GM19351 (cell line): ENCODE measurements around the gene CRISP3.
"Not testable (repeated sequence)": the region's sequence is repeated elsewhere in the genome, so short reads cannot be mapped to it uniquely, and the experiment has no call there.

Source experiments
- ATAC-seq: cut with Tn5 transposase; IDR thresholded peaks from one replicate; pipeline ENCODE4 v1.9.1; 2021; ENCODE audit warnings: mild to moderate bottlenecking, moderate library complexity; ENCODE audit not compliant: unreplicated experiment

Gene CRISP3, protein sequence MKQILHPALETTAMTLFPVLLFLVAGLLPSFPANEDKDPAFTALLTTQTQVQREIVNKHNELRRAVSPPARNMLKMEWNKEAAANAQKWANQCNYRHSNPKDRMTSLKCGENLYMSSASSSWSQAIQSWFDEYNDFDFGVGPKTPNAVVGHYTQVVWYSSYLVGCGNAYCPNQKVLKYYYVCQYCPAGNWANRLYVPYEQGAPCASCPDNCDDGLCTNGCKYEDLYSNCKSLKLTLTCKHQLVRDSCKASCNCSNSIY

DNA sequence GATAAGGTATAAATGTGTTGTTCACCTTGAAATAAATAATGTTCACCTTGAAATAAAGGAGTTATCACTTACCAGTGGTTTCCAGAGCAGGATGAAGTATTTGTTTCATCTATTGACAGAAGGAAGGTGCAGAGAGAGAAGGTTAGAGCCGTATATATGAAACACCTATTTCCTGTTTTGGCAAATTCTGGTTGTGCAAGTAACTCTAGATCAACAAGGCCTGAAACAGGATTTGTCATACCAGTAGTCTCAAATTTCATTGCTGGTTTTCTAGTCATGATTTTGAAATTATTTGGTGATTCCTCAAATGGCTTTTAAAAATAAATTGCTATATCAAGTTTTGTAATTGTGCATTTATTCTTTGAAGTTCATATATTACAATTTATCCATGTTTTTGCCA is at the start of gene CRISP3:
CRISP3 (minus strand) TSS at position 130 of the 400 bp plus-strand sequence; CDS start at position 109, 21 bp downstream.
- ATAC-seq, result no peak

DNA sequence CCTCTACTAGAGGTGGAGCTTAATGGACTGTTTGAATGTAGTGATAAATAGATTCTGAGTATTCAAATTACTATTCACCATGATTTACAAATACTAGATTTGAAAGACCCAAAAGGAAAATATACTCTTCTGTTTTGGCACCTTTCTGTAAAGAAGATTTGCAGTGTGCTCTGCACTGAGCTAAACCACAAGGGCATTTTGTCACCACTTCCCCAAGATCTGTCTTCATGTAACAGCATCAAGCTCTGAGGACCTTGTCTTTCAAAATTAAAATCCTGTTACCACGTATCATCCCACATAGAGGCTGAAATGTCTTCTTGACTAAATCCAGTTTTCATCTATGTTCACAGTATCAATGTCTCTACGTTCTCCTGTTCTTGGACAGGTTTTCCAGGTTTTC is 46.2 kb upstream of the CRISP3 start:
- ATAC-seq, result no peak

DNA sequence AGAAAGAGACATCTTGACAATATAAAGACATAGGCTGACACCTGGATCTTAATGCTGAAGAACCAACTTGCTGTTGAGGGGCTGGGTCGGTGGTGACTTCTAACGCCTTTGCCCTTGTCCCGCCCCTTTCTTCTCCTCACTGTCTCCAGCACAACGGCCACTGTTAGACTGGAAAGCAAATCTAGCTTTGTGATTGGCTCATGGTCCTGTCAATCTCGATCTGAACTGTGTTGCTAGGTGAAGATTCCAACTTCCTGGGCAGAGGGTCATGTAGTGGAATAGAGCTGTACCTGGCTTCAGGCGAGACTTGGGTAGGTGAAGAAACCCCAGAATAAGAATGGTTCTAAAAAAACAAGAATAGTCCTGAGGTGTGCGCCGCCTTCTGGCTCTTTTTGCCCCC is 43.0 kb upstream of the CRISP3 start, which contains the start of gene PGK2:
PGK2 (minus strand) TSS at position 110 of the 400 bp plus-strand sequence; CDS start at position 12, 98 bp downstream.
- ATAC-seq, result no peak

DNA sequence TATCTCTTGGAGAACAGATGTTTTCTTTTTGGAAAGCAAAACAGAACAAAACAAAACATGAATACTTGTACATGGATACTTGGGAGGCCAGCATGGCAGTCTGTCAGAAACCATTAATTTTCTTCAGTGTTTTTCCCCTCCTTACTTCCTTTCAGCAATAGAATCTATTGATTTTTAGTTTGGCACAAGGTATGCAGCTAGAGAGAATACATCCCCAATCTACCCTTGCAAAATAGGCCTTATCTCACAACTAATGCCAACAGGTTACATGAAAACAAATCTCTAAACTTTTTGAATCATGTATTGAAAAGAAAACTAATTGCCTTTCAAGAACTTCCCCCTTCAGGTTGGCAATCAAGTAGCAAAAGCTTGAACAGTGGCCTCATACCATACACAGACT is 40.1 kb upstream of the CRISP3 start:
- ATAC-seq, result no peak

DNA sequence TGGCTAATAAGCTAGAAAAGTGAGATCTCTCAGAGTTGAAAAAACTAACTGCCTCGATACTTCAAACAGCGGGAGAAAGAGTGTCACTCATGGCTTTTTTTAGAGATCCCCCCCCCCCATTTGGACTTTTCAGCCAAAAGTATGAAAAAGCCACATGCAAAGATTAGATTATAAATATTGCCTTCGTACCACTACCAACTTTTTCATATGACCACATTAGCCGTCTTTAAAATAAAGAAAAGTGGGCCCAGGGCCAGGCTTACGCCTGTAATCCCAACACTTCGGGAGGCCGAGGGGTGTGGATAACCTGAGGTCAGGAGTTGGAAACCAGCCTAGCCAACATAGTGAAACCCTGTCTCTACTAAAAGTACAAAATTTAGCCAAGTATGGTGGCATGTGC is 38.5 kb upstream of the CRISP3 start:
- no peak for ATAC-seq

DNA sequence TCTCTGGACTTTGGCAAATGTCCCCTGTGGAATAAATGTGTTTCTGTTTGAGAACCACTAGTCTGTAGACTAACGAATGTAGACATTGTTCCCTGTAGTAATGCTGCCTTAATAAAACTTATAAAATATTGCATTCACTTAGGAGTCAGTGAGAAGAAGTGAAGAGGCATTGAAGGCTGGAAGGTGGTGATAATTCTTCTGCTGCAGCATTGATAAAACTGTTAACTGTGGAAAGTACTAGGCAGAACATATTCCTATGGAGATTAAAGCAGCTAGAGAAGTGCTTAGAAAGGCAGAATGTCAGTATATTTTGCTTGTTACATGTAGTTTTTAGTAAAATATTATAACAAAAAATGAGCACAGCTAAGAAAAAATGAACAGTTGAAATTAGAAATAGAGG is 38.1 kb upstream of the CRISP3 start:
- ATAC-seq, result no peak

DNA sequence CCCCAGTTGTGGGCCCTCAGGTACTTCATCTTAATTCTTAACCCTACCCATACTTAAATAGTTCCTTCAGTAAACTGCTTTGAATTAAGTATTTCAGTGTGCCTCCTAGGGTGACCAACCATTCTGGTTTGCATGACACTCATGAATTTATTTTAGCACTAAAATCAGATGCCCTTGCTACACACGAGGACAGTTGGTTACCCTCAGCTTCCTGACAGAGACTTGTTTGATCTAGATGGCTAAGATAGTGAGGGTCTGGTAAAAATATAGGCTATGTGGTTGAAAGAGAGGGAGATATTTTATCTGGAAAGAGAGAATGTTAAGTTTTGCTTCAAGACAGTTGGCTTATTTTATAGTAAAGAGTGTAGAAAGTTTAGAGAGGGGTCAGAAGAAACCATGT is 32.3 kb upstream of the CRISP3 start:
- no peak for ATAC-seq

DNA sequence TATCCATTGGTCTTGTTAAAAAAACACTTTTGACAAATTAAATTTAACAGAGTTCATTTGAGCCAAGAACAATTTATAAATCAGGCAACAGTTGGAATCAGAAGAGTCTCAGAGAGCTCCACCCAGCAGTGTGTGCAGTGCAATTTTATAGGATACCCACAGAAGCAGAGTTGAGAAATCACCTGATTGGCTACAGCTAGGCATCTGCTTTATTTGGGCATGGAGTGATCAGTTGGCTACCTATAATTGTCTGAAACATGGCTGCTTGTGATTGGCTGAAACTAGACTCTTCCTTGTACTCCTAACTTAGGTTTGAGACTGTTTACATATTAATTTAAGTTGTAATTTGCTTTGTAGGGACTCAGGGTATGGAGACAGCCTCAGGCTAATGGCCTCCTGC is 30.9 kb upstream of the CRISP3 start:
- ATAC-seq, result no peak

DNA sequence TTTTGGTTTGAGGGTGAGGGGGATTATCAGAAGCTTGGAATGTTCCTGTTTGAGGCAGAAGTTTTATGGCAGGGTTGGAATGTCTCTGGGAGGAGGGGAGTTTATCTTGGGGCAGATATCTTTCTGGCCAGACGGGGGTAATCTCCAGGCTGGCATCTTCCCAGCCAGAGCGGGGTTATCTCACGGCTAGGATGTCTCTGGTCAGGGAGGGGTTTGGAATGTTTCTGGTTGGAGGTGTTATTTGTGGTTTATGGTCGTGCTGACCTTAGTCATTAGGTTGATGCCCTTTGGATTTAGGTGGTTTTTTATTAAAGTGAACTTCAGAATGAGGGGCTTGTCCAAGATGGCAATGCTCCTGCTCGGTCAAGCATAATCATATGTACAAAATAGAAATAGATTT is 28.1 kb upstream of the CRISP3 start:
- ATAC-seq, result no peak

DNA sequence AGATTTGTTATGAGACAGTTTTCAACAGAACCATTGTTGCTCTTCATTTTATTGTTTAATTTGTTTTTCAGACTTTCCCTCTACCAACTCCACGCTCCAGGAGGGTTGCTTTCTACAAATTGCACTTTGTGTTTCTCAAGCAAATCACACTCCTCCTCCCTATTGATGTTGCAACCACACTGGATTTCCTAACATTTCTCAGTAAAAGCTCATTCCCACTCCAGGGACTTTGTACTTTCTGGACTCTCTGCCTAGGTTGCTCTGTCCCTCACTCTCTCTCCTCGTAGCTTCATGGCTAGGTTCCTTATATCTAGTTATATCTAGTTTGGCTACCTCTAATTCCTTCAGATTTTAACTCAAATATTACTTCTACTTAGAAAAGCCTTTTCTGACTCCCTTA is 22.6 kb upstream of the CRISP3 start:
- ATAC-seq, result no peak

DNA sequence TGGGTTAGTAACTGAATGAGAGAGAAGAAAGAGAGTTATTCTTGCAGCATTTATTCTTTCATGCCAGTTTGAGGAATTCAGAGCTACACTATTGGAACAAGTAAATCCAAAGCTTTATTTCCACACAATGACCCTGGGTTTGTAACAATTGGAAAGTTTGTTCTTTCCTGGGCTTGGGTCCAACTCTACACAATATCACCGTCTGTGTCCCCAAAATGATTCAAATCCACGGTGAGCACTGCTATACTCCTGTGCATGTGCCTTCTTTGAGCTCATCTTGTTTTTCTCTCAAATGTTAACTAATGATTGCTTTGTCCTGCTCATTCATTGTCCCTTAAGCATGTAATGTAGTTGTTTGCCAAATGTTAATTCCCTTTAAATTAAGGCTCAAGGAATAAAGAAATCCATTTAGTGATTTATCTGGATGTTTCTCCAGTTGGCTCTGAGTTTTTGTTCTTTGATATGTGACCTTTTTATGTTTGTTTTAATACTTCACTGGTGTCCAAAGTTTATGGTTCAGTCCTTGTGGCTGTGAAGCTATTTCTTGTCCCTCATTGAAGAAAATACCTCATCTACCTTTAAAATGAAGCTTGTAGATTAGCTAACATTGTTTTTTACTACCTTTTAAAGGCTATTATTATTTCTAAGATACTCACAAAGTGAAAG is 20.5 kb upstream of the CRISP3 start:
- ATAC-seq, result no peak

DNA sequence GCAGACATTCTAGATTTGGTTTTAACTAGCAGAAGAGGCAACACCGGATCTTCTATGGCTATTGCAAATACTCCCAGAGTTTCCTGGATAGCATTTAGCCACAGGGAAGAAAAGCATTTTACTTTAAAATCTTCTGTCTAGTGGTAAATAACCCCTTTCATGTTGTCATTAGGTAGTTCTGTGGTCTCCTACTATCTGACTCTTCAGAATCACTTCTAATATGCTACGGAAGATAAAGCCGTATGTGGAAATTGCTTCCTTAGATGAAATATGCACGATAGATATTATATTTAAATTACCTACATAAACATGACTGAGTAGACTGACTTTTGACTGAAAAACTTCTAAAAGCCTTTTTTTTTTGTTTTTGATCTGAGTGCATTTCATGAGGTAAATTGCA is 759 bp downstream of the CRISP3 start:
- no peak for ATAC-seq

DNA sequence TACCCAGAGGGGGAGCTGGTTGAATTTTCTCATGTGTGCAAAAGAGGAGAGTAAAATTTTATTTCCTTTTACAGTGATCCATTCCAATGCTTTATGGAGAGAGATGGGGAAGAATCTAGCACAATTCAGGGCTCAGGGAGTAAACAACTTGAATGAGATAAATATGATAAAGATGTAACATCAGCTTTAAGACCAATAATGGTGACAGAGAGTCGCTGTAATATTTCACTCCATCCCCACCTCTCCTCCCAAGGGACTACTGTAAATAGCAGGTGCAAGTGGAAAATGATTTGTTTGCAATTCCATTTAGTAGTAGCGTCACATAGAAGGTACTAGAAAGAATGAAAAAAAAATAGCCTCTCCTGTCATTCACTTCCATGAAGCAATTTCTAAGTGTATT is 4.8 kb downstream of the CRISP3 start:
- no peak for ATAC-seq

DNA sequence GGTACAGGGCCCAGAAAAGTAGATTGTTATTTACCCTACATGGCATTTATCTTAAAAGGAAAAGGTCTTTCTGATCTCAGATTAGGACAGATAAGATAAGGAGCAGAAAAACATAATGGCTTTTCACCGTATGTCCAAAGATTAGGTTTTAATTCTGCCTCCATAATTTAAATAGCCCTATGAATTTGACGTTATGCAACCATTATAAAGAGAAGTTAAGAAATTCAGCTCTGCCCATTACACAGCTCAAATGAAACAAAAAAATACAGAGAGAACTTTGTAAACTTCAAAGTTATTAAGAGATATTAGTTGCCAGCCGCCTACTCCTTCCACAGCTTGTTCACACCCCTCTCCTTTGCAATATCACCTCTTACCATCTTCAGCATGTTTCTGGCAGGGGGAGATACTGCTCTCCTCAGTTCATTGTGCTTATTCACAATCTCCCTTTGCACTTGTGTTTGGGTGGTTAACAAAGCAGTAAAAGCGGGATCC is 8.1 kb downstream of the CRISP3 start:
- no peak for ATAC-seq

DNA sequence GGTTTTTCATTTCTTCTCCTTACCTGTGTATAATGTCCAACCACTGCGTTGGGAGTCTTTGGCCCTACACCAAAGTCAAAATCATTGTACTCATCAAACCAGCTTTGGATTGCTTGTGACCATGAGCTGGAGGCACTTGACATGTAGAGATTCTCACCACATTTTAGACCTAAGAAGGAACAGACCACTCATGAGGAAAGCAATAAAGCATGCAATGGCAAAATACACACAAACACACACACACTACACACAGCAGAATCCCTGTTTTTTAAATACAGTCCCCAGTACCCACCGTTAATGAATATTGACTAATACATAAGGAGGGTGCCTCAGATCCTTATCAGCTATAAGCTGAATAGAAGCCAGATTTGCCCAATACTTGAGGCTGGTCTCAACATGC is 10.5 kb downstream of the CRISP3 start:
- ATAC-seq, result no peak

DNA sequence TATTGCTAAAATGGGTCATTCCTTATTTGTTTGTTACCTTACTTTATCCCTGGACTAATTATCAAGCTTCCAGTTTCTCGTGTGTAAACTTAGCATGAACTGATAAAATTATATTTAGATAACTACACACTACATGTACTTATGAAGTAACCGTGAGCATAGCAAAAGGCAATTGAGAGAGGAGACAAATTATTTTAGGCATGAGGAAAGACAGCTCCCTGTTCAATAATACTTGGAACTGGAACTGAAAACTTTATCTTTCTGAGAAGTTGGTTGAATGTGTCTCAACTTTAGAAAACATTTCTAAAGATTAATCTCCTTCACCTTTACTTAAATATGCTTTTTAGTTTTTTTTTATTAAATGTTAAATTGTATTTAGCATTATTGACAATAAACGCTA is 11.4 kb downstream of the CRISP3 start:
- no peak for ATAC-seq

DNA sequence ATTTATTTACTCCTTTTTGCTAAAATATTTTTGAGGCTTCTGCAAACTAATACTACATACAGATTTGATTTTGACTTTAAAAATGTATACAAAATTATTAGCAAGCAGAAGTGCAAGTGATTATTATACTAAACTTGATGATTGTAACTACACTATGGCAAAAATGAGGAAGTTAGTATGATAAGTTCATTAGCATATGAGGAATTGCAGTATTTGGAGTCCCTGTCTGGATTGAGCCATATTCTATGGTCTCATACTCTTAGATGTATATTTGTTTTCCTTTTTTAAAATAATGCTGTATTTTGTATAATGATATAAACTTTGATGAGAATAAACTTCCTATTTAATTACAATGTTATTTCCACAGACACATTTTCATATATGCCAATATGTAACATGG is 13.9 kb downstream of the CRISP3 start:
- ATAC-seq, result no peak

DNA sequence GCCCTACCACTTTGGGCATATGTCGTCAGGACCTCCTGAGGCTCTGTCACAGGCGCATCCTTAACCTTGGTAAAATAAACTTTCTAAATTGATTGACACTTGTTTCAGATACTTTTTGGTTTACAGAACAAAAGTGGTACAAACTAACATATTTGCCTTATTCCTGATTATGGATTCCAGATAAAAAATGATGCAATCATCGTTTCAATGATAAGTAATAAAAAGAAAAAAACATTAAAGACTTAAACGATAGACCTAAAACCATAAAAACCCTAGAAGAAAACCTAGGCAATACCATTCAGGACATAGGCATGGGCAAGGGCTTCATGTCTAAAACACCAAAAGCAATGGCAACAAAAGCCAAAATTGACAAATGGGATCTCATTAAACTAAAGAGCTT is 20.3 kb downstream of the CRISP3 start:
- ATAC-seq, result not testable (repeated sequence)

DNA sequence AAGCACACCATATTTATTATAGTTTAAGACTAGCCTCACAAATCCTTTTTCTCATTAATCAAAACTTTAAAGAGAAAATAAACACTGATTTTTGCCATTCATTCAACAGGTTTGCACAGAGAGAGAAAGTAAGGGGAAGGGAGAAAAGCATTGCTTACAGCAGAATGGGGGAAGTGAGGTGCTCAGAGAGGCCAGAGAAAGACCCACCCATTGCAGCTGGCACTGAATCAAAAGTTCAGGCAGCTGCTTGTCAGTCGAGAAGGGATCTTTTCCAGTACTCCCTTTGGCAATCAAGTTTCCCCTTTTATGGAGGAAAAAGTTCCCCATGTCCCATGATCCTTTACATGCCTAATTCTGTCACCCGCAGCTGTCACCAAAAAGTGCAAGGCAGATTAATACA is 22.9 kb downstream of the CRISP3 start:
- no peak for ATAC-seq

DNA sequence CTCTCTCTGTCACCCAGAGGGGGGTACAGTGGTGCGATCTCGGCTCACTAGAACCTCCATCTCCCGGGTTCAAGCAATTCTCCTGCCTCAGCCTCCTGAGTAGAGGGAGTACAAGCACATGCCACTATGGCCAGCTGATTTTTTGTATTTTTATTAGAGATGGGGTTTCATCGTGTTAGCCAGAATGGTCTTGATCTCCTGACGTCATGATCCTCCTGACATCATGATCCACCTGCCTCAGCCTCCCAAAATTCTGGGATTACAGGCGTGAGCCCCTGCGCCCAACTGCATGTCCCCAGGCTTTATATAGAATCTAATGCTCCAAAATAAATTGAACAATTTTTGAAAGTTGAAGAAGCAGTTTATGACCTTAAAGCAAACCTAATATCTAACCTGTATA is 23.8 kb downstream of the CRISP3 start:
- no peak for ATAC-seq

DNA sequence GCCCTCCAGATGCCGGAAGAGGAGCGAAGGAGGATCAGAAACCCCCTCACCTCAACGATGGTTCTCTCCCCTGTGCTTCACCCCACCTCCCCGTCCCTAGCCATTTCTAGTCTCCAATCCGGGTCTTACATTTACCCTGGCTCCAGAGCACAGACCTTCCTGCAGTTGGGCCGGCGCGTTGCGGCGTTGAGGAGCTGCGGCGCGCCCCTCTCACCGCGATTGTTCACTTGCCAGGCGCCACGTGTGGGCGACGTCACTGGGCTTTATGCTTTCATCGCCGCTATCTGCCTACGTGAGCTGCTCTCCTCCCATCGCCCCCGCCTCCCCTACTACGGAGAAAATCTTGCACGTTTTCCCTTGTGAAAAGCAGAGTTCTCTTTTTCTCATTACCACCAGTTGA is 30.8 kb downstream of the CRISP3 start, which contains the start of gene CRISP2:
CRISP2 (minus strand) TSS at position 198 of the 400 bp plus-strand sequence. CDS start 4,347 bp downstream, outside the sequence.
- no peak for ATAC-seq

DNA sequence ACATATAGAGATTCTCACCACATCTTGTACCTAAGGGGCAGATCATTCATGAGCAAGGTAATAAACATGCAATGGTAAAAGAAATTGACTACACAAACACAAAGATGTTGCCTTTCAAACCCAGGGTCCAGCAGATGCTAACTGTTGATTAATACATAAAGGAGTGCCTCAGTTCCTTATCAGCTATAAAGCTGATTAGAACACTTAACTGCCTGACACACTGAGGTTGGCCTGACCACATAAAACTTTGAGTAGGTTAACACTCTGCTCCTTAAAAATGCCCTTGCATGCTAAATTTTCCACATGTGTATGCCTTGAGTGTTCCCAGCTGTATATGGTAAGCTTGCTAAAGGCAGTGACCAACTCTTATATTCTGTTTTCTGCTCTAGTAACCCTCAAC is 45.7 kb downstream of the CRISP3 start:
- no peak for ATAC-seq
